T-cell (primary cell): ENCODE data around the gene RTL1. TPM values are rescaled to one million over a fixed set of nuclear protein-coding genes. Genes with fewer than 3 reads are reported as not detected.

ENCODE experiments used
- ATAC-seq, 4 experiments: fragments of 200-7000 bp in 3 of 4; fragments of 150-1000 bp in 1 of 4; cut with Tn5 transposase; replicated peaks in 1 of 4; 1 replicate in 3 of 4; 2 replicates in 1 of 4; pipeline ENCODE4 v1.10.0; 2021; ENCODE audit warnings: moderate library complexity in 3 of 4, mild to moderate bottlenecking in 2 of 4, moderate number of reproducible peaks in 1 of 4
- CTCF ChIA-PET, 2 donors: fragments of 300-600 bp; sonication (Branson Sonifier 250); formaldehyde crosslinking; loops; one replicate each; lab custom pipeline; 2022; ENCODE audit warnings: antibody characterized with exemption in 2 of 2; lab: Charles Lee
- POLR2A ChIA-PET, 2 donors: fragments of 300-600 bp; sonication (Branson Sonifier 250); formaldehyde crosslinking; loops; one replicate each; lab custom pipeline; 2022; ENCODE audit warnings: antibody characterized with exemption in 2 of 2; lab: Charles Lee
- DNase-seq, 35 experiments: peaks; one replicate each; pipeline versions ENCODE4 v3.0.0 to v3.0.0-alpha.2; 2013 to 2023
- H3K27ac ChIP-seq: one replicate; pipeline ENCODE4 v1.5.1; 2013; ENCODE audit warnings: low read length
- H3K27me3 ChIP-seq, 2 experiments: replicated peaks in 1 of 2; 1 replicate in 1 of 2; 2 replicates in 1 of 2; pipeline versions ENCODE4 v1.6.1 to v1.7.0; 2013; ENCODE audit warnings: low read length in 1 of 2, mixed read lengths in 1 of 2; ENCODE audit not compliant: control insufficient read depth in 2 of 2, insufficient read depth in 2 of 2; ENCODE audit errors: extremely low read depth in 1 of 2
- H3K36me3 ChIP-seq, 2 donors: 1 replicate in 1 of 2; 2 replicates in 1 of 2; pipeline versions ENCODE4 v1.6.1 to v1.7.0; 2013; ENCODE audit warnings: low read length in 1 of 2; ENCODE audit not compliant: control insufficient read depth in 2 of 2, insufficient read depth in 1 of 2; ENCODE audit errors: extremely low read depth in 1 of 2
- H3K4me1 ChIP-seq, 2 experiments: 1 replicate in 1 of 2; 2 replicates in 1 of 2; pipeline versions ENCODE4 v1.6.1 to v1.7.0; 2013; ENCODE audit warnings: low read length in 2 of 2, mixed read lengths in 1 of 2; ENCODE audit not compliant: insufficient read depth in 2 of 2, control insufficient read depth in 1 of 2; ENCODE audit errors: extremely low read depth in 1 of 2
- H3K4me3 ChIP-seq, 2 donors: 1 replicate in 1 of 2; 2 replicates in 1 of 2; pipeline versions ENCODE4 v1.5.1 to v1.7.0; 2013; ENCODE audit warnings: mild to moderate bottlenecking in 2 of 2, low read length in 1 of 2, moderate library complexity in 1 of 2; ENCODE audit not compliant: control insufficient read depth in 1 of 2; ENCODE audit errors: extremely low read depth in 1 of 2
- H3K9me3 ChIP-seq: 2 replicates; pipeline ENCODE4 v1.7.0; 2013
- H3K27ac Mint-ChIP-seq, 2 donors: one replicate each; pipeline ENCODE4 v1.8.0; 2020 to 2021; ENCODE audit warnings: mild to moderate bottlenecking in 2 of 2, mixed read lengths in 2 of 2
- H3K27me3 Mint-ChIP-seq, 2 donors: one replicate each; pipeline ENCODE4 v1.8.0; 2021 to 2022; ENCODE audit warnings: mixed read lengths in 2 of 2
- H3K36me3 Mint-ChIP-seq: one replicate; pipeline ENCODE4 v1.8.0; 2021; ENCODE audit warnings: mixed read lengths
- H3K4me1 Mint-ChIP-seq, 3 donors: one replicate each; pipeline ENCODE4 v1.8.0; 2020 to 2022; ENCODE audit warnings: mixed read lengths in 3 of 3, mild to moderate bottlenecking in 1 of 3
- H3K4me3 Mint-ChIP-seq, 3 donors: one replicate each; pipeline ENCODE4 v1.8.0; 2020 to 2022; ENCODE audit warnings: mild to moderate bottlenecking in 3 of 3, mixed read lengths in 3 of 3, moderate library complexity in 3 of 3
- H3K9me3 Mint-ChIP-seq, 3 donors: one replicate each; pipeline ENCODE4 v1.8.0; 2020 to 2022; ENCODE audit warnings: mixed read lengths in 3 of 3
- WGBS: methylation state at CpG from one replicate; pipeline ENCODE4 v1.1.5; 2013; ENCODE audit warnings: missing lambda C conversion rate; ENCODE audit not compliant: insufficient coverage; 5-methylcytosine and 5-hydroxymethylcytosine counted together
- total RNA-seq, 35 experiments: library from RNA in 6 of 35; stranded (reverse) in 6 of 35; fragments of 120-200 nt in 1 of 35; gene quantifications; one replicate each; pipeline versions ENCODE4 v1.2.1 to v1.2.4 and lab custom pipeline; 2013 to 2026

The RTL1 gene
- total RNA-seq, 5 donors from 2014 or later (not counting 1 experiment from before 2014, with no cell fraction given): not detected

- Mint-ChIP-seq H3K36me3 (no peaks in the 10 kb centered on the region), H3K27ac (no peak overlapping the region), H3K27me3 (peaks cover 22 to 34% of the 10 kb centered on the region in 2 donors), H3K4me1 (no peaks in the 10 kb centered on the region), H3K9me3 (no peaks in the 10 kb centered on the region), H3K4me3 (no peak overlapping the region)
- no peak overlapping the region for H3K27ac ChIP-seq
- no peaks in the 10 kb centered on the region for H3K9me3 ChIP-seq
- DNase-seq (no peak), ATAC-seq (no peak)
- peaks cover 0 to 63% of the 10 kb centered on the region in 2 experiments for H3K27me3 ChIP-seq
- ChIA-PET POLR2A (no interaction called here), CTCF (no interaction called here)
- no peaks in the 10 kb centered on the region for H3K4me1 ChIP-seq
- H3K4me3 ChIP-seq: no peak overlapping the region
- no peaks in the 10 kb centered on the region for H3K36me3 ChIP-seq
- 75% methylated on average over 10 of the region's 11 CpGs for WGBS
These were observed 9.8 kb downstream of the RTL1 start for GRCh38 chr14:100893760-100894159.

- Histone ChIP-seq H3K27ac (no peak overlapping the region), H3K9me3 (no peaks in the 10 kb centered on the region), H3K27me3 (peaks cover 0 to 59% of the 10 kb centered on the region in 2 experiments), H3K4me3 (no peak overlapping the region), H3K4me1 (no peaks in the 10 kb centered on the region), H3K36me3 (no peaks in the 10 kb centered on the region)
- Mint-ChIP-seq H3K9me3 (no peaks in the 10 kb centered on the region), H3K36me3 (no peaks in the 10 kb centered on the region), H3K27me3 (peaks cover 22 to 31% of the 10 kb centered on the region in 2 donors), H3K27ac (no peak overlapping the region), H3K4me1 (no peaks in the 10 kb centered on the region), H3K4me3 (no peak overlapping the region)
- no peak for DNase-seq
- ChIA-PET POLR2A (no interaction called here), CTCF (no interaction called here)
- WGBS: 64% methylated on average over 2 of the region's 8 CpGs
- ATAC-seq: no peak
These were observed 10.3 kb downstream of the RTL1 start for GRCh38 chr14:100893228-100893601.

- H3K4me1 Mint-ChIP-seq: no peaks in the 10 kb centered on the region
- H3K36me3 Mint-ChIP-seq: no peaks in the 10 kb centered on the region
- no peaks in the 10 kb centered on the region for H3K9me3 Mint-ChIP-seq
- Histone ChIP-seq H3K27ac (no peak overlapping the region), H3K36me3 (no peaks in the 10 kb centered on the region), H3K27me3 (peaks cover 0 to 60% of the 10 kb centered on the region in 2 experiments), H3K4me1 (no peaks in the 10 kb centered on the region), H3K9me3 (no peaks in the 10 kb centered on the region), H3K4me3 (no peak overlapping the region)
- ATAC-seq: no peak
- no peak overlapping the region for H3K4me3 Mint-ChIP-seq
- ChIA-PET CTCF (no interaction called here), POLR2A (no interaction called here)
- peaks cover 26 to 36% of the 10 kb centered on the region in 2 donors for H3K27me3 Mint-ChIP-seq
- DNase-seq: no peak
- WGBS: 77% methylated on average over 6 of the region's 17 CpGs
- H3K27ac Mint-ChIP-seq: no peak overlapping the region
These were observed 10.9 kb downstream of the RTL1 start for GRCh38 chr14:100892496-100893227.

GRCh38 chr14:100891501-100892445 lies 11.7 kb downstream of the RTL1 start:
- POLR2A ChIA-PET: no interaction called here
- ATAC-seq: no peak
- WGBS: 83% methylated on average over 9 of the region's 13 CpGs

GRCh38 chr14:100891051-100891450 lies 12.5 kb downstream of the RTL1 start:
- Histone ChIP-seq H3K9me3 (no peaks in the 10 kb centered on the region), H3K27me3 (peaks cover 0 to 59% of the 10 kb centered on the region in 2 experiments), H3K4me3 (no peak overlapping the region), H3K4me1 (no peaks in the 10 kb centered on the region), H3K27ac (no peak overlapping the region), H3K36me3 (no peaks in the 10 kb centered on the region)
- no peaks in the 10 kb centered on the region for H3K9me3 Mint-ChIP-seq
- WGBS: 60% methylated on average over 1 of the region's 10 CpGs
- no peaks in the 10 kb centered on the region for H3K36me3 Mint-ChIP-seq
- H3K27me3 Mint-ChIP-seq: peaks cover 16 to 26% of the 10 kb centered on the region in 2 donors
- ChIA-PET POLR2A (no interaction called here), CTCF (no interaction called here)
- H3K27ac Mint-ChIP-seq: no peak overlapping the region
- no peak overlapping the region for H3K4me3 Mint-ChIP-seq
- peak in 1 of 35 experiments; percentile 3 for DNase-seq
- ATAC-seq: no peak
- no peaks in the 10 kb centered on the region for H3K4me1 Mint-ChIP-seq

More at GRCh38 chr14:100891501-100892445, 11.7 kb downstream of the RTL1 start:
- H3K27ac Mint-ChIP-seq: no peak overlapping the region
- no peaks in the 10 kb centered on the region for H3K4me1 ChIP-seq
- DNase-seq: peak in 1 of 35 experiments; percentile 10
- H3K4me3 ChIP-seq: no peak overlapping the region
- H3K27me3 ChIP-seq: peaks cover 0 to 63% of the 10 kb centered on the region in 2 experiments
- no peaks in the 10 kb centered on the region for H3K9me3 ChIP-seq
- H3K4me3 Mint-ChIP-seq: no peak overlapping the region
- H3K36me3 ChIP-seq: no peaks in the 10 kb centered on the region
- H3K27me3 Mint-ChIP-seq: peaks cover 19 to 32% of the 10 kb centered on the region in 2 donors
- H3K36me3 Mint-ChIP-seq: no peaks in the 10 kb centered on the region
- no peaks in the 10 kb centered on the region for H3K9me3 Mint-ChIP-seq
- no peak overlapping the region for H3K27ac ChIP-seq
- CTCF ChIA-PET: no interaction called here
- H3K4me1 Mint-ChIP-seq: no peaks in the 10 kb centered on the region

- no peak overlapping the region for H3K27ac Mint-ChIP-seq
- H3K27me3 ChIP-seq: peaks cover 0 to 55% of the 10 kb centered on the region in 2 experiments
- CTCF ChIA-PET: no interaction called here
- H3K9me3 ChIP-seq: no peaks in the 10 kb centered on the region
- no peak overlapping the region for H3K27ac ChIP-seq
- peak in 1 of 35 experiments; percentile 4 for DNase-seq
- no peaks in the 10 kb centered on the region for H3K36me3 ChIP-seq
- no peaks in the 10 kb centered on the region for H3K4me1 Mint-ChIP-seq
- no peaks in the 10 kb centered on the region for H3K4me1 ChIP-seq
- no peak overlapping the region for H3K4me3 Mint-ChIP-seq
- POLR2A ChIA-PET: interaction anchor here in 1 of 2 donors (0.7 kb wide), 1 partner anchor 750 kb away, joined by 5 read pairs; no protein-coding TSS in a partner anchor
- ATAC-seq: no peak
- H3K9me3 Mint-ChIP-seq: no peaks in the 10 kb centered on the region
- no peak overlapping the region for H3K4me3 ChIP-seq
- WGBS: 84% methylated on average over 3 of the region's 8 CpGs
- H3K36me3 Mint-ChIP-seq: no peaks in the 10 kb centered on the region
- peaks cover 13 to 26% of the 10 kb centered on the region in 2 donors for H3K27me3 Mint-ChIP-seq
These were observed 13.3 kb downstream of the RTL1 start for GRCh38 chr14:100890061-100890850.
